Stomach (tissue), 9 donors: ENCODE results near the gene DES. TPM values are rescaled to one million over a fixed set of nuclear protein-coding genes. Genes with fewer than 3 reads are reported as not detected.
A peak's percentile ranks its signal among the peaks of the same experiment; 100 is the strongest.

Experiments
- DNase-seq, 2 donors: peaks; one replicate each; pipeline versions ENCODE4 v3.0.0 to v3.0.0-alpha.2; 2013 to 2019
- H3K27ac ChIP-seq, 5 donors: fragments of 200-600 bp in 4 of 5; sonication (generic) in 4 of 5; one replicate each; pipeline ENCODE4 v1.5.1; 2013 to 2019; ENCODE audit warnings: mild to moderate bottlenecking in 1 of 5, moderate library complexity in 1 of 5
- H3K27me3 ChIP-seq, 3 donors: fragments of 200-600 bp; sonication (generic); one replicate each; pipeline ENCODE4 v1.5.1; 2017 to 2019; ENCODE audit warnings: mixed run types in 1 of 3
- H3K36me3 ChIP-seq, 4 donors: fragments of 200-600 bp; sonication (generic); 1 replicate in 3 of 4; 2 replicates in 1 of 4; pipeline ENCODE4 v1.5.1; 2016 to 2019
- H3K4me1 ChIP-seq, 4 donors: fragments of 200-600 bp; sonication (generic); one replicate each; pipeline ENCODE4 v1.5.1; 2016 to 2019
- H3K4me3 ChIP-seq, 4 donors: fragments of 200-600 bp; sonication (generic) in 3 of 4; one replicate each; pipeline ENCODE4 v1.5.1; 2016 to 2019; ENCODE audit warnings: mild to moderate bottlenecking in 1 of 4
- H3K9me3 ChIP-seq, 4 donors: fragments of 200-600 bp; sonication (generic); one replicate each; pipeline ENCODE4 v1.5.1; 2016 to 2019
- EP300 ChIP-seq: sonication (generic); formaldehyde crosslinking; IDR thresholded peaks from one replicate; pipeline ENCODE4 v1.6.1; 2017; ENCODE audit warnings: antibody characterized with exemption
- POLR2A ChIP-seq, 4 donors: fragments of 450-650 bp; IDR thresholded peaks; one replicate each; pipeline ENCODE4 v1.6.1; 2016; ENCODE audit warnings: antibody characterized with exemption in 4 of 4, control low read depth in 2 of 4, mild to moderate bottlenecking in 1 of 4, moderate library complexity in 1 of 4
- POLR2AphosphoS5 ChIP-seq, 3 donors: sonication (generic); formaldehyde crosslinking; IDR thresholded peaks; one replicate each; pipeline ENCODE4 v1.6.1; 2016; ENCODE audit warnings: antibody characterized with exemption in 3 of 3
- WGBS, 5 donors: extraction: QIAGEN DNeasy Blood & Tissue Kit in 3 of 5; methylation state at CpG; one replicate each; pipeline versions ENCODE4 v1.1.5 to v1.1.7; 2013 to 2018; 5-methylcytosine and 5-hydroxymethylcytosine counted together
- intact Hi-C: fragments of 100-400 bp; cut with DNase I; formaldehyde crosslinking; loops from one replicate; pipeline ENCODE4 v1.15.1; 2023; ENCODE audit warnings: low total_unique reads
- polyA plus RNA-seq, 3 donors: library from polyadenylated mRNA; stranded (reverse); fragments of 200-250 nt; gene quantifications; one replicate each; pipeline ENCODE4 v1.2.3, GENCODE V29; 2013
- total RNA-seq, 5 donors: library from RNA; depleted of rRNA; stranded (reverse); fragments of >200 nt; gene quantifications; one replicate each; pipeline versions ENCODE4 v1.1.0 to v1.2.3, GENCODE V29; 2014 to 2016
- TF ChIP-seq, protein P1 (sequence below), 7 experiments: fragments of 450-650 bp in 4 of 7; fragments of 200-600 bp in 3 of 7; sonication (generic) in 3 of 7; IDR thresholded peaks; one replicate each; pipeline ENCODE4 v1.5.1; 2016 to 2019; ENCODE audit warnings: antibody characterized with exemption in 7 of 7, control low read depth in 2 of 7, mild to moderate bottlenecking in 1 of 7
- donor health status: healthy with polysubstance abuse.
- donor health status: Bipolar disorder and iron deficiency.
- donor health status: healthy.

DES gene
- total and polyA plus RNA-seq, 8 donors = 122 to 5,539 (median 1,138) TPM

DNA sequence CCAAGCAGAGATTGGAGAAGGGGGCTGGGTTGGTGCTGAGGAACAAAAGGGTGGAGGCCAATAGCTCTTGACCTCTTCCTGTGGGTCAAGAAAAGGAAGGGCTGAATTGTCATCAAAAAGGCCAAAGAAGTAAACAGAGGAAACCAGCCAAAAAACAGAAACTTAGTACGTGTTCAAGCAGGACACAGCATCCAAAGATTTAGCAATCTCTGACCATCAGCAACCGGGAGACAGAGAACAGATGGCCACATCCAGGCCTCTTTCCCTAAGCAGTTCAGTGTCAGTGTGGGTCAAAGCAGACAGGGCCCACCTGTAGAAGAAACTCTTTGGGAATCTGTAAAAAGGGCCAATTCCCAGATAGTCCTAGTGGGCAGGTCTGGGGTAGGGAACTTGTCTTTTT, 33.3 kb upstream of the DES start:
- intact Hi-C loops = no loop called here
- H3K36me3 ChIP-seq = peaks cover 53 to 68% (median 66%) of the 10 kb centered on the region in 4 donors
- 40 to 79% (median 69%) methylated on average over 2 of the region's 2 CpGs for WGBS, 5 donors
- H3K9me3 ChIP-seq = no peaks in the 10 kb centered on the region
- peak overlapping the region in 1 of 4 donors; percentile 18 for H3K4me3 ChIP-seq
- no peaks in the 10 kb centered on the region for H3K27me3 ChIP-seq
- H3K27ac ChIP-seq = peak overlapping the region in 3 of 5 donors; percentile 33 to 55 (median 54)
- peaks cover 13 to 31% (median 23%) of the 10 kb centered on the region in 4 donors for H3K4me1 ChIP-seq
- TF ChIP-seq POLR2AphosphoS5 (IDR thresholded peaks at IDR 0.05) = peak in 1 of 3 donors; percentile 8
- no peak for TF ChIP-seq EP300
- DNase-seq = no peak

DNA sequence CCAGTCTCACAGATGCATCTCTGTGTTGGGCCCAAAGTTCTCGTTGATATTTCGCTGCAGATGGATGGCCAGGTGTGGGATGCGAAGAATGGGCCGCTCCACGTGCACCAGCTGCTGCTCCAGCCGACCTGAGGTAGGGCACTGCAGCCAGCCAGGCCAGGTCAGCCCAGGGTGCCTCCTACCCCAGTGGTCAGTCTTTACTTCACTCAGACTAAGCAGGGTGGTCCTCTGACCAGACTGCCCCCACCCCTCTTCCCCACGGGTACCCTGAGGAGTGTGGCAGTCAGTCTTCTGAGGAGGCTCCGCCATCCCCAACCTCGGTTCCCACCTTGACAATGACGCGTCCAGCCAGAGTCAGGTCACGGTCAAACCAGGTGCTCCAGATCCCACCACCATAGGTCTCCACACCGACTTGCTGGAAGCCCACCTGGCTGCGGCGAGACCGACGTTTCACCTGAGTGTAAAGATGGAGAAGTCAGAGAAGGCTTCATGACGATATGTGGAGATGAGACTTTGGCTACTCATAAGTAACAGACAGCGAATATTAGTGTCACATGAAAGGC, 32.1 kb upstream of the DES start:
- Histone ChIP-seq H3K9me3 (no peaks in the 10 kb centered on the region), H3K27ac (peak overlapping the region in 2 of 5 donors; percentile 96 to 98), H3K36me3 (peaks cover 48 to 56% (median 55%) of the 10 kb centered on the region in 4 donors), H3K4me1 (peaks cover 13 to 31% (median 23%) of the 10 kb centered on the region in 4 donors), H3K27me3 (no peaks in the 10 kb centered on the region), H3K4me3 (peak overlapping the region in 2 of 4 donors; percentile 72 to 84)
- intact Hi-C loops = no loop called here
- no peak for TF ChIP-seq POLR2A (IDR thresholded peaks at IDR 0.05)
- TF ChIP-seq, protein P1, sequence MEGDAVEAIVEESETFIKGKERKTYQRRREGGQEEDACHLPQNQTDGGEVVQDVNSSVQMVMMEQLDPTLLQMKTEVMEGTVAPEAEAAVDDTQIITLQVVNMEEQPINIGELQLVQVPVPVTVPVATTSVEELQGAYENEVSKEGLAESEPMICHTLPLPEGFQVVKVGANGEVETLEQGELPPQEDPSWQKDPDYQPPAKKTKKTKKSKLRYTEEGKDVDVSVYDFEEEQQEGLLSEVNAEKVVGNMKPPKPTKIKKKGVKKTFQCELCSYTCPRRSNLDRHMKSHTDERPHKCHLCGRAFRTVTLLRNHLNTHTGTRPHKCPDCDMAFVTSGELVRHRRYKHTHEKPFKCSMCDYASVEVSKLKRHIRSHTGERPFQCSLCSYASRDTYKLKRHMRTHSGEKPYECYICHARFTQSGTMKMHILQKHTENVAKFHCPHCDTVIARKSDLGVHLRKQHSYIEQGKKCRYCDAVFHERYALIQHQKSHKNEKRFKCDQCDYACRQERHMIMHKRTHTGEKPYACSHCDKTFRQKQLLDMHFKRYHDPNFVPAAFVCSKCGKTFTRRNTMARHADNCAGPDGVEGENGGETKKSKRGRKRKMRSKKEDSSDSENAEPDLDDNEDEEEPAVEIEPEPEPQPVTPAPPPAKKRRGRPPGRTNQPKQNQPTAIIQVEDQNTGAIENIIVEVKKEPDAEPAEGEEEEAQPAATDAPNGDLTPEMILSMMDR (IDR thresholded peaks at IDR 0.05) = no peak
- TF ChIP-seq POLR2AphosphoS5 (IDR thresholded peaks at IDR 0.05) = no peak
- no peak for TF ChIP-seq EP300
- WGBS, 5 donors = 94 to 97% (median 95%) methylated on average over 14 to 19 of the region's 19 CpGs
- no peak for DNase-seq

DNA sequence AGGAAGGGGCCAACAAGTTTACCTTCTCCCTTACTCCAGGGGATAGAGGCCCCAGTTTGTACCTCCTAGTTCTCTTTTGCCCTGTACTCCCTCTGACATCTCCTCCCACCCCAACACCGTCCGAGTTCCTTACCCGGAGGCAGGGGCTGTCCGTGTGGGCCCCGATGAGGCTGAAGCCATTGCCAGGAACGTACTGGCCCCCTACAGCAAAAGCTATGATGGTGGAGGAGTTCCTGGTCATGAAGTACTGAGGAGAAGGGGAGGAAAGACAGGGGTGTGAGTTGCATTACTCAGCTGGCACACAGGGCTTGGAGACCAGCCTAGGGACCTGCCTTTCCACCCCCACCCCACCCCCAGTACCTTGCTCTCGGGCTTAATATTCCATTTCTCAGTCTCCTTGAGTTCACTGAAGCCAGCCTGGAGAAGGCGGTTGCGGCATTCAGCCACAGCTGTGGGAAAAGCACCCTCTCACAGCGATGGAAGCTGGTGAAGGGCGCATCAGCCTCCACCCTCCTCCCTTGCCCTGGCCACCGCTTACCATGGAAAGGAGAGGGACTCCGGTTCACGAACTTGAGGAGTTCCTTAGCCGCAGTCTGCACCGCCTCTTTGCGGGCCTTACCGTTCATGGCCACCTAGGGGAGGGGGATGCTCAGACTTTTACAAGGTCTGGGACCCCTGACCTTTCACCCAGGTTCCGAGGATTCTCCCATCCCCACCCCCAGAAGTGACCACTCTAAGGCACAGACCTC, 31.5 kb upstream of the DES start:
- peak overlapping the region; percentile 72 to 88 (median 86) for H3K4me3 ChIP-seq
- peak overlapping the region; percentile 95 to 98 (median 96) for H3K27ac ChIP-seq
- no peak for DNase-seq
- 43 to 51% (median 48%) methylated on average over 17 to 19 of the region's 19 CpGs for WGBS, 5 donors
- intact Hi-C loops = no loop called here
- peaks cover 41 to 49% (median 48%) of the 10 kb centered on the region in 4 donors for H3K36me3 ChIP-seq
- H3K9me3 ChIP-seq = no peaks in the 10 kb centered on the region
- TF ChIP-seq POLR2AphosphoS5 (IDR thresholded peaks at IDR 0.05) = no peak
- no peak for TF ChIP-seq POLR2A (IDR thresholded peaks at IDR 0.05)
- TF ChIP-seq EP300 = no peak
- TF ChIP-seq, protein P1 (IDR thresholded peaks at IDR 0.05) = no peak
- no peaks in the 10 kb centered on the region for H3K27me3 ChIP-seq
- H3K4me1 ChIP-seq = peaks cover 13 to 31% (median 23%) of the 10 kb centered on the region in 4 donors

DNA sequence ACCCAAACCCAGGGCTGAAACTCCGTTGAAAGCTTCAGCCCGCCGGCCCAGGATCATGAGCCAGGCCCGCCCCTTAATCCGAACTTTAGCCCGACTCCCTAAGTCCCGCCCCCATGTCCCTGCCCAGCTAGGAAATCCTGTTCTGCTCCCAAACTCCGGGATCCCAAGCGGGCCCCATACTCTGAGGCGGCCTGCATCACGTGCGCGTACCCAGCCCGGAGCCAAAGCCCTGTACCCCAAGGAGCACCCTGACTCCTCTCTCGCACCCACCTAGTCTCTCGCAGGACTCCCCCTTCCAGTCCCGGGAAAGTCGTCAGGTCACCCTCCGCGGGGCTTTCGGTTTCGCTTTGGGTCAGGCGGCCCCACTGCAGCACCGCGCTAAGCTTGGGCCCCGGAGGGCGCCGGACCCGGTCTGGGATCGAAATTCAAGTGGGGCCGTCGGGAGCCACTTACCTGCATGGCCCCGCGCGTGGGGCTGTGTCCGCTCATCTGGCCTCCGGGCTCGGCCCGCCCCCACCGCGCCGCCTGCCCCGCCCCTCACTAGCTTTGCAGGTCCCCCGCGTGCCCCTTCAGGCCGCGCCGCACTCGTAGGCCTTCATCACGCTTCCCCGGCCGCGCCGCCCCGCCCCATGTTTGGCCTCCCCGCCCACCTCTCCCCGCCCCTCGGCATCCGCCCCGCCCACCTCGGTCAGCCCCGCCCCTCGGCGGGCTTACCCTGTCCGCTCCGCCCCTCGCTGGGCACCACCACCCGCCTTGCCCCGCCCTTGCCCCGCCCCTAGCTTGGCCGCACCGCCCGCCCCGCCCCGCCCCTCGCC, 30.7 kb upstream of the DES start, which contains the start of gene DNPEP:
TSS of gene DNPEP (minus strand) at position 607 of the 815 bp plus-strand sequence. CDS start at position 489, 118 bp downstream.
- peaks cover 13 to 31% (median 23%) of the 10 kb centered on the region in 4 donors for H3K4me1 ChIP-seq
- peak within 1 kb of the TSS; percentile 72 to 88 (median 86) for H3K4me3 ChIP-seq
- peak within 1 kb of the TSS; percentile 95 to 98 (median 96) for H3K27ac ChIP-seq
- H3K27me3 ChIP-seq = no peaks in the 10 kb centered on the region
- TF ChIP-seq EP300 (no peak), POLR2AphosphoS5 (IDR thresholded peaks at IDR 0.05) (peak in 2 of 3 donors; percentile 42 to 50)
- H3K9me3 ChIP-seq = no peaks in the 10 kb centered on the region
- WGBS, 5 donors = 0 to 2% (median 0%) methylated on average over 15 to 74 of the region's 76 CpGs
- intact Hi-C loops = no loop called here
- DNase-seq = peak; percentile 94 to 95
- H3K36me3 ChIP-seq = peaks cover 33 to 41% (median 40%) of the 10 kb centered on the region in 4 donors
